HepG2 (cell line): ENCODE results near the gene ST8SIA1. TPM values are rescaled to one million over a fixed set of nuclear protein-coding genes. Genes with fewer than 3 reads are reported as not detected.

Experiments used
- HMG20A ChIP-seq: IDR thresholded peaks from 2 replicates; pipeline ENCODE4 v1.6.1; 2016; ENCODE audit warnings: borderline replicate concordance
- NRL ChIP-seq: sonication (generic); formaldehyde crosslinking; IDR thresholded peaks from 2 replicates; pipeline ENCODE4 v1.5.0; 2020; ENCODE audit warnings: missing genetic modification reagents, mild to moderate bottlenecking, moderate library complexity, borderline replicate concordance
- RBAK ChIP-seq: sonication (generic); formaldehyde crosslinking; IDR thresholded peaks from 2 replicates; pipeline ENCODE4 v1.5.1; 2020; ENCODE audit warnings: mild to moderate bottlenecking, missing genetic modification reagents
- TP53 ChIP-seq: sonication (generic); formaldehyde crosslinking; conservative IDR thresholded peaks from 2 replicates; pipeline ENCODE4 v1.4.0; 2020; ENCODE audit warnings: missing genetic modification reagents
- ZFP36L2 ChIP-seq: sonication (generic); formaldehyde crosslinking; IDR thresholded peaks from 2 replicates; pipeline ENCODE4 v1.4.0; 2020; ENCODE audit warnings: missing genetic modification reagents
- ZNF543 ChIP-seq: sonication (generic); formaldehyde crosslinking; IDR thresholded peaks from 2 replicates; pipeline ENCODE4 v1.4.0; 2020; ENCODE audit warnings: mild to moderate bottlenecking, missing genetic modification reagents
- ZNF598 ChIP-seq: sonication (generic); formaldehyde crosslinking; IDR thresholded peaks from 2 replicates; pipeline ENCODE4 v1.5.1; 2020; ENCODE audit warnings: mild to moderate bottlenecking, missing genetic modification reagents, borderline replicate concordance
- ZNF746 ChIP-seq: sonication (generic); formaldehyde crosslinking; IDR thresholded peaks from 2 replicates; pipeline ENCODE4 v1.8.0; 2022; ENCODE audit warnings: mild to moderate bottlenecking, missing genetic modification reagents
- ZSCAN22 ChIP-seq: sonication (generic); formaldehyde crosslinking; IDR thresholded peaks from 2 replicates; pipeline ENCODE4 v1.4.0; 2020; ENCODE audit warnings: mild to moderate bottlenecking, missing genetic modification reagents
- polyA plus RNA-seq, 8 experiments: library from polyadenylated mRNA; depleted of rRNA in 3 of 8; stranded (reverse) in 7 of 8; unstranded in 1 of 8; fragments of >200 nt; fragmentation: Illumina TruSeq in 4 of 8; extraction: Trizol in 4 of 8; gene quantifications; 2 replicates each; pipeline versions ENCODE4 v1.2.1 to v1.2.3, GENCODE V29; 2011 to 2016; ENCODE audit warnings: low read depth in 4 of 8, missing spikeins in 1 of 8, mixed read lengths in 1 of 8; ENCODE audit not compliant: insufficient read depth in 1 of 8
- total RNA-seq, 5 experiments: library from RNA; depleted of rRNA; stranded (reverse); fragments of >200 nt; fragmentation: Illumina TruSeq; extraction: Trizol; gene quantifications; 2 replicates each; pipeline ENCODE4 v1.2.3, GENCODE V29; 2016; ENCODE audit warnings: low read depth in 1 of 5
- TF ChIP-seq, protein P1 (sequence below): sonication (generic); formaldehyde crosslinking; IDR thresholded peaks from 2 replicates; pipeline ENCODE4 v1.4.0; 2020; ENCODE audit warnings: missing genetic modification reagents, borderline replicate concordance
- TF ChIP-seq, protein P2 (sequence below): IDR thresholded peaks from 2 replicates; pipeline ENCODE4 v1.4.0; 2020; ENCODE audit warnings: mild to moderate bottlenecking, missing genetic modification reagents
- TF ChIP-seq, protein P3 (sequence below): sonication (generic); formaldehyde crosslinking; IDR thresholded peaks from 2 replicates; pipeline ENCODE4 v1.5.1; 2020; ENCODE audit warnings: mild to moderate bottlenecking, missing genetic modification reagents, moderate library complexity

The ST8SIA1 gene
- total and polyA plus RNA-seq, 2 of the 13 experiments (the other 11 are each of a cell fraction or from before 2014, with no cell fraction given): not detected

DNA sequence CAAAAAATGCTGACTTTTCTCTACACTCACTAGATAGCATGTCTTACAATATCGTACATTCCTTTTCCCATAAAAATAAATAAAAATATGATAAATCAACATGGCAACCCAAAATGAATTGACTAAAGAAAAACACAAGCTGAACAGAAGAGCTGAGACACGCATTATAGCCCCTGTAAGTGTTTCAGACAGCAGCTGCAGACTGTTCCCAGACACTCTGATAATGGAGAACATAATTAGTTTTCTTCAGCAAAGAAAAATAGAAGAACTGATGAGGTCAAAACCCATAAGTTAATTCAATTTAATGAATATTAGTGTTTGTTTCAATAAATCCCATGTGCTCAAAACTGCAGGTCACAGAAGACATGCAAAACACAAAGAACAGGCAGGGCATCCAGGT, 23.8 kb downstream of the ST8SIA1 start (continued):
- TF ChIP-seq HMG20A (CRISPR knock-in tag) (no peak), ZFP36L2 (CRISPR knock-in tag) (no peak), TP53 (CRISPR knock-in tag) (no peak), NRL (CRISPR knock-in tag) (no peak), ZNF598 (CRISPR knock-in tag) (no peak), RBAK (CRISPR knock-in tag) (no peak), ZNF746 (CRISPR knock-in tag) (no peak), ZNF543 (CRISPR knock-in tag) (no peak), ZSCAN22 (CRISPR knock-in tag) (no peak)
- TF ChIP-seq, protein P1, sequence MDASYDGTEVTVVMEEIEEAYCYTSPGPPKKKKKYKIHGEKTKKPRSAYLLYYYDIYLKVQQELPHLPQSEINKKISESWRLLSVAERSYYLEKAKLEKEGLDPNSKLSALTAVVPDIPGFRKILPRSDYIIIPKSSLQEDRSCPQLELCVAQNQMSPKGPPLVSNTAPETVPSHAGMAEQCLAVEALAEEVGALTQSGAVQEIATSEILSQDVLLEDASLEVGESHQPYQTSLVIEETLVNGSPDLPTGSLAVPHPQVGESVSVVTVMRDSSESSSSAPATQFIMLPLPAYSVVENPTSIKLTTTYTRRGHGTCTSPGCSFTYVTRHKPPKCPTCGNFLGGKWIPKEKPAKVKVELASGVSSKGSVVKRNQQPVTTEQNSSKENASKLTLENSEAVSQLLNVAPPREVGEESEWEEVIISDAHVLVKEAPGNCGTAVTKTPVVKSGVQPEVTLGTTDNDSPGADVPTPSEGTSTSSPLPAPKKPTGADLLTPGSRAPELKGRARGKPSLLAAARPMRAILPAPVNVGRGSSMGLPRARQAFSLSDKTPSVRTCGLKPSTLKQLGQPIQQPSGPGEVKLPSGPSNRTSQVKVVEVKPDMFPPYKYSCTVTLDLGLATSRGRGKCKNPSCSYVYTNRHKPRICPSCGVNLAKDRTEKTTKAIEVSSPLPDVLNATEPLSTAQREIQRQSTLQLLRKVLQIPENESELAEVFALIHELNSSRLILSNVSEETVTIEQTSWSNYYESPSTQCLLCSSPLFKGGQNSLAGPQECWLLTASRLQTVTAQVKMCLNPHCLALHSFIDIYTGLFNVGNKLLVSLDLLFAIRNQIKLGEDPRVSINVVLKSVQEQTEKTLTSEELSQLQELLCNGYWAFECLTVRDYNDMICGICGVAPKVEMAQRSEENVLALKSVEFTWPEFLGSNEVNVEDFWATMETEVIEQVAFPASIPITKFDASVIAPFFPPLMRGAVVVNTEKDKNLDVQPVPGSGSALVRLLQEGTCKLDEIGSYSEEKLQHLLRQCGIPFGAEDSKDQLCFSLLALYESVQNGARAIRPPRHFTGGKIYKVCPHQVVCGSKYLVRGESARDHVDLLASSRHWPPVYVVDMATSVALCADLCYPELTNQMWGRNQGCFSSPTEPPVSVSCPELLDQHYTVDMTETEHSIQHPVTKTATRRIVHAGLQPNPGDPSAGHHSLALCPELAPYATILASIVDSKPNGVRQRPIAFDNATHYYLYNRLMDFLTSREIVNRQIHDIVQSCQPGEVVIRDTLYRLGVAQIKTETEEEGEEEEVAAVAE (CRISPR knock-in tag): no peak
- TF ChIP-seq, protein P2, sequence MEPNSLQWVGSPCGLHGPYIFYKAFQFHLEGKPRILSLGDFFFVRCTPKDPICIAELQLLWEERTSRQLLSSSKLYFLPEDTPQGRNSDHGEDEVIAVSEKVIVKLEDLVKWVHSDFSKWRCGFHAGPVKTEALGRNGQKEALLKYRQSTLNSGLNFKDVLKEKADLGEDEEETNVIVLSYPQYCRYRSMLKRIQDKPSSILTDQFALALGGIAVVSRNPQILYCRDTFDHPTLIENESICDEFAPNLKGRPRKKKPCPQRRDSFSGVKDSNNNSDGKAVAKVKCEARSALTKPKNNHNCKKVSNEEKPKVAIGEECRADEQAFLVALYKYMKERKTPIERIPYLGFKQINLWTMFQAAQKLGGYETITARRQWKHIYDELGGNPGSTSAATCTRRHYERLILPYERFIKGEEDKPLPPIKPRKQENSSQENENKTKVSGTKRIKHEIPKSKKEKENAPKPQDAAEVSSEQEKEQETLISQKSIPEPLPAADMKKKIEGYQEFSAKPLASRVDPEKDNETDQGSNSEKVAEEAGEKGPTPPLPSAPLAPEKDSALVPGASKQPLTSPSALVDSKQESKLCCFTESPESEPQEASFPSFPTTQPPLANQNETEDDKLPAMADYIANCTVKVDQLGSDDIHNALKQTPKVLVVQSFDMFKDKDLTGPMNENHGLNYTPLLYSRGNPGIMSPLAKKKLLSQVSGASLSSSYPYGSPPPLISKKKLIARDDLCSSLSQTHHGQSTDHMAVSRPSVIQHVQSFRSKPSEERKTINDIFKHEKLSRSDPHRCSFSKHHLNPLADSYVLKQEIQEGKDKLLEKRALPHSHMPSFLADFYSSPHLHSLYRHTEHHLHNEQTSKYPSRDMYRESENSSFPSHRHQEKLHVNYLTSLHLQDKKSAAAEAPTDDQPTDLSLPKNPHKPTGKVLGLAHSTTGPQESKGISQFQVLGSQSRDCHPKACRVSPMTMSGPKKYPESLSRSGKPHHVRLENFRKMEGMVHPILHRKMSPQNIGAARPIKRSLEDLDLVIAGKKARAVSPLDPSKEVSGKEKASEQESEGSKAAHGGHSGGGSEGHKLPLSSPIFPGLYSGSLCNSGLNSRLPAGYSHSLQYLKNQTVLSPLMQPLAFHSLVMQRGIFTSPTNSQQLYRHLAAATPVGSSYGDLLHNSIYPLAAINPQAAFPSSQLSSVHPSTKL (CRISPR knock-in tag): no peak
- TF ChIP-seq, protein P3, sequence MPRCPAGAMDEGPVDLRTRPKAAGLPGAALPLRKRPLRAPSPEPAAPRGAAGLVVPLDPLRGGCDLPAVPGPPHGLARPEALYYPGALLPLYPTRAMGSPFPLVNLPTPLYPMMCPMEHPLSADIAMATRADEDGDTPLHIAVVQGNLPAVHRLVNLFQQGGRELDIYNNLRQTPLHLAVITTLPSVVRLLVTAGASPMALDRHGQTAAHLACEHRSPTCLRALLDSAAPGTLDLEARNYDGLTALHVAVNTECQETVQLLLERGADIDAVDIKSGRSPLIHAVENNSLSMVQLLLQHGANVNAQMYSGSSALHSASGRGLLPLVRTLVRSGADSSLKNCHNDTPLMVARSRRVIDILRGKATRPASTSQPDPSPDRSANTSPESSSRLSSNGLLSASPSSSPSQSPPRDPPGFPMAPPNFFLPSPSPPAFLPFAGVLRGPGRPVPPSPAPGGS (CRISPR knock-in tag): no peak
